ENCODE data around the gene DIPK1C.

The DIPK1C gene

DNA sequence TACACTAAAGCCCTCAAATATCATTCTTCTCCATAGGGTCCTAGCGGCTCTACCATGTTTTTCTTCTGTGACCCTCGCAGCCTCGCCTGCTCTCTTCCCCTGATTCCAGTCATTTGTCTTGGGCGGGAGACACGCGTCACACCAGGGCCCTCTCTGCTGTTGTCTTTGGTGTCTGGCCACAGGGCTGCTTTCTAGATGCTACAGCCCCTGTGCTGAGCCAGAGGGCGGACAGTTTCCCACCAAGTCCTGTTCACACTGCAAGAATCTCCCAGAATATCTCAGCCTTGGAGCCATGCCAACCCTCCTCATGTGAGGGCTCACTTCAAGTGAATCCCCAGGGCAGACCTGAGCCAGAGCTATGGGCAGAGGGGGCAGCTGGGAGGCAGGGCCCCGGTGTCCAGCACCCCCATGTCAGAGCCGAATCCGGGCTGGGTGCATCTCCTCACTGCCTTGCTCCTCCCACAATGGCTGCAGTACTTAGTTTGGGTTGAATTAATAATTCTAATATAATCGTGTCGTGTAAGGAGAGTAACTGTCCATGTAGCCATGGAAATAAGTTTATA lies 42.1 kb downstream of the DIPK1C start:
- DNase-seq: no peak

DNA sequence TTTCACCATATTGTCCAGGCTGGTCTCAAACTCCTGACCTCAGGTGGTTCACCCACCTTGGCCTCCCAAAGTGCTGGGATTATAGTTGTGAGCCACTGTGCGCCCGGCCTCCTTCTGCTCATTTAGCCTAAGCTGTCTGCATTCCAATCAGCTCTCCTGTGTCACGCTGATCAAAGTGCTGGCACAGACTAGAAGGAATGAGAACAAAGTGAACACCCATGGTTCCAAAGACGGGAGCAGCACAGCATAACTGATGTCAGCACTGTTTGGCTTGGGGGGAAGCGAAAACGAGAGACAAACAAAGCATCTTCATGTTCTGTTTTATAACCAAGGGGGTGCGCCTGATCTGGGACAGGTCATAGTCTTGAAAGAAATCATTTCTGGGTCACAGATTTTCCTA lies 43.3 kb downstream of the DIPK1C start:
- DNase-seq: no peak

DNA sequence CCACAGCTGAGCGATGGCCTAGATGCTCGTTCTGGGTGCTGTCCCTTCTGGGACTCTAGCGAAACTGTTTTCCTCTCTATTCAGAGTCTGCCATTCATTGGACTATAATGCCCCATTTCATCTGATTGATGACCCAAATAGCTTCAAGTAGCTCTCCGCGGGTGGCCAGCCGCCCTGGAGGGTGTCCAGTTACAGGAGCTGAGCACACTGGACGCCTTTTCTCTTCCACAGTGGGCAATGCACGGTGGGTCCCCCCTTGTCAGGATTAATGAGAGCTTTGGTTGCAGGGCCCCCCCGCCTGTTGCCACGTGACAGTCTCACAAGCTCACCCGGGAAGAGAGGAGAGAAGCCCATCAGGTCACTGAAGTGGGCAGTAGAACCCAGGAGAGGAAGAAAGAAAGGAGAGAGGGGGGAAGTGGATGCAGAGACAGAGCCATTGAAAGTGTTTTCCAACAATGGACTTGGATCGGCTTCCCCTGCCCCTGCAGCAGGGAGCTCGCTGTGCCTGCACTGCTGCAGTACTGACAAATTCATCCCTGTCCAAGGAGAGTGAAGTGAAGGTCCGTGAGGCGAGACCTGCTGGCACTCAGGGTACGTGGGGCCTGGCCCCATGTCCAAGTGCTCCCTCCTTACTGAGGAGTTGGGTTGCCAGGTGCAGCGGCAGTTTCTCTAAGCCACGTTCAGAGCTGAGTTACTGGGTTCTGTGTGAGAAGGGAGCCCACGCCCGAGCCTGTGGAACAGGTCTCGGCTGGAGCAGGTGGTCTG lies 44.8 kb downstream of the DIPK1C start:
- no peak for DNase-seq

DNA sequence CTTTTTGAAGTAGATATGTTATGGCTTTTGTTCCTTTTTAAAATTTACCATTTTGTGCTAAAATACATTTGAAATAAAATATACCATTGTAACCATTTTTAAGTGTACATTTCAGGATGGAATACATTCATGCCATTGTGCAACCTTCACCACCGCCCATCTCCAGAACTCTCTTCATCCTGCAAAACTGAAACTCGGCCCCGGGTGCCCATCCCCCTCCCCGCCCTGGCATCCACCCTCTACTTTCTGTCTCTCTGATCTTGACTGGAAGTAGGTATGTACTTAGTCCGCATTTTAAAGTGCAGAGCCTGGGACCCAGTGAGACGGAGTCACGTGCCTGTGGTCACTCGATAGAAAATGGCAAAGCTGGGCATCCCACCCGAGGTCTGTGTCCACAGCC lies 45.6 kb downstream of the DIPK1C start:
- no peak for DNase-seq

DNA sequence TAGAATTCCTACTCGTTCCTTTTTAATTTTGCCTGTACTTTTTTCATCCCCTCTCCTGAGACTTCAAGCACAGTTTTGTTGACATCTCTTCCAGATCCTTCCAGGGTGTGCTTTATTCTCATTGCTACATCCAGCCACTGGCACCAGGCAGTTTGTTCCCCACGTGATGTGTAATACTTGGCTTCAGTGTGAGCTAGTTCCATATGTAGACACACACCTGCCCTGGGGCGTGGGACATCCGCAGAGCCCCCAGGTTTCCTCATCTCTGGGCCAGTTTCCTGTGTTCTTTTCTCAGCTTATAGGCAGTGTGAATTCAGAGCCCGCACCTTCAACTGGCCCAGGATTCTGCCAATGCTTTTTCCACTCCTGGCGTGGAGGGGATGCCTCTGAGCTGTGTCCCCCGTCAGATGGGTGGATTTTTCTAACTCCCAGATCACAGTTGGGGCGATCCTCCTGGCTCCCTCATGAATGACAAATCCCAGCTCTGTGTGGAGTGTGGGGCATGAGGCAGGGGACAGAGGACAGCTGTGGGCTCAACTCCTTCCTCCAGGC lies 46.6 kb downstream of the DIPK1C start:
- DNase-seq: no peak

DNA sequence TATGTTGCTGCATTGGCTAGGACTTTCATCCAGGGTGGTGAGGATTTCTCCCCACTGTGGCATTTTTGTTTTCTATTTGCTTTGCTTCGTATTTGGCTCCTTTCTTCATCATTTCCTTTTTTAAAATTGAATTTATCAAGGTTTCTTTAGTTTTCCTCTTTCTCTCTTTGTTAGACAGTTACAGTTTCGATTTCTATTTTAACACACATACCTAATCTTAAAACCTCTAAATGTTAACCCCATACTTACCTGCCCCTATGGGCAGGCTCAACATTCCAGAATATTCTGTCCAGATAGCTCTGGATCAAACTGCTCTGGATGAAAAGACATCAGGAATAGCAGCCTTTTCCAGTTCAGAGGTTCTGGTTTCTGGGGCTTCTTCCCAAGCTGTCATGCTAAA lies 49.2 kb downstream of the DIPK1C start:
- no peak for DNase-seq

DNA sequence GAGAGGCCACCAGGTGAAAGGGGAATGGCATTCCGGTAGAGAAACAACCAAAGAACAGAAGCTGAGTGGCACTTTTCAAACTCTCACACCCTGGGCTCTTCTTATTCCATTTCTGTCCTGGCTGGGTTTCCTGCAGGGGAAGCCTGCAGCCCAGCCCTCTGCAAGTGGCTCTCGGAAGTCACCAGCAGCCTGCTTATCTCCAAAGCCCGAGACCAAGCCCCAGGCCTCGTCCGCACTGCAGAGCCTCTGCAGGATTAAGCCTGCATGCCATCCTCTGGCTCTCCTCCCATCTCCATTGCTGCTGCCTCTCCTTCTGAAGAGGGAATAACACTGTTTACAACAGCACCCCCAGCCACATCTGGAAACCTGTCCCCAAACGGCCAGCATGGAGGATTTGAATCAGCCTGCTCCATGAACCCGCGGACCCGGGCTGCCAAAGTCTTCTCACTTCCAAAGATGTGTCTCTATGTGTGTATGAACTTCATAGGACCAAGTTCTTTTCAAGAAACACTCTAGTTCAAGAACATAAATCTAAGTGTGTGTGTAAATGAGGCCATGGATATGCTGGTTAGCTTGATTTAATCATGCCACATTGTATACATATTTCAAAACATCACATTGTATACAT lies 54.2 kb downstream of the DIPK1C start:
- no peak for DNase-seq

DNA sequence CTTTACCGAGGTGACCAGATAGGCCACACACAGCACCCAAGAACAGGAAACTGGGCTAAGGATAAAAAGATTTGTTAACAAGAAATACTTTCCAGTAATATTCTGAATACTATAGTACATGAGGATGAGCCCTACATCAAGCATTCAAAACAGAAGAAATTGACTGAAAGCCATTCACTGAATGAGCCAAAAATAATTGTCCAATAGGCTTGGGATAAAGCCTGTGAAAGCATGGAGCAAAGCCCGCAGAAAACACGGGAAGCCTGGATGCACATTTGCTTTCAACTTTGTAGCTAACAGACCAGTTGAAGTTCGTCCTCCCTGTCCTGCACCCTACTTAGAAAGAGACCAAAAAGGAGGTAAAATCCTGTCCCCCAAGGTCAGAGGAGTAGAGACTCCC lies 56.3 kb downstream of the DIPK1C start:
- DNase-seq: no peak

DNA sequence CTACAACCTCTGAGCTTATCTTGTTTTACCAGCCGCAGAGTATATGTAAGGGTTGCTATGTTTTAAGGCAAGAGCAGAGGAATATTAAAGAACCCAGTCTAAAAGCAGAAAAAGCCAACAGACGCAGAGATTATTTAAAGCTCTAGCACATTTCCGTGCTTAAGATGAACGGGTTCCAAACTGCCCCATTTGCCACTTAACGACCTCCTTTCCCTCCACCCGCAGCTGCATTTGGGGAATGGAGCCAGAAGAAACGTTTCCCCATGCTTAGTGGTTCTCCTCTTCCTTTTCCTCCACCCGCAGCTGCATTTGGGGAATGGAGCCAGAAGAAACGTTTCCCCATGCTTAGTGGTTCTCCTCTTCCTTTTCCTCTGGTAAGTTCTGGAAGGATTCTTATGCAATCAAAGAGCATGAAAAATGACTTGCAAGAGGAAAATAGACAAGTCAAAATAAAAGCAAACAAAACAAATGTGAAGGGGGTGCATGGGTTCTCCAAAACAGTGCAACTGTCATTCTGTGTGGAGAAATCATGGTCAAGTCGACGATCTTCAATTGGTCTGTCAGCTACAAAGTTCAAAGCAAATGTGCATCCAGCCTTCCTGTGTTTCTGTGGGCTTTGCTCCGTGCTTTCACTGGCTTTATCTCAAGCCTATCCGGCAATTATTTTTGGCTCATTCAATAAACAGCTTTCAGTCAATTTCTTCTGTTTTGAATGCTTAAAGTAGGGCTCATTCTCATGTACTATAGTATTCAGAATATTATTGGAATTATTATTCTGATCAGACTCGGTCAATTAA lies 57.8 kb downstream of the DIPK1C start:
- no peak for DNase-seq

DNA sequence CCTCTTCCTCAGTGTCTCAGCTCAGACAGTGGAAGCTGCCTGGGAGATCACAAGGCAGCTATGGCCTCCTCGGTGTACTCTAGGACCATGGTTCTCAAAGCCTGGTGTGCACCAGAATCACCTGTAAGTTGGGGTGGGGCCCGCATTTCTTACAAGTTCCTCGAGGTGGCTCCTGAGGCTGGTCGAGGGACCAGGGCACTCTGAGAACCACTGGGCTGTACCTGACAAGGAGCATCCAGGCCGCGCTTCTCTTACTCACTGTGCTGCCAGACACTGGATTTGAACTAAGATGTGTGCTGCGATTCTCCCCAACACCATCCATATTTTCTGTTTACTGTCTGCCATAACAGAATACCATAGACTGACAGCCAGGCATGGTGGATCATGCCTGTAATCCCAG lies 59.5 kb downstream of the DIPK1C start:
- DNase-seq: no peak

DNA sequence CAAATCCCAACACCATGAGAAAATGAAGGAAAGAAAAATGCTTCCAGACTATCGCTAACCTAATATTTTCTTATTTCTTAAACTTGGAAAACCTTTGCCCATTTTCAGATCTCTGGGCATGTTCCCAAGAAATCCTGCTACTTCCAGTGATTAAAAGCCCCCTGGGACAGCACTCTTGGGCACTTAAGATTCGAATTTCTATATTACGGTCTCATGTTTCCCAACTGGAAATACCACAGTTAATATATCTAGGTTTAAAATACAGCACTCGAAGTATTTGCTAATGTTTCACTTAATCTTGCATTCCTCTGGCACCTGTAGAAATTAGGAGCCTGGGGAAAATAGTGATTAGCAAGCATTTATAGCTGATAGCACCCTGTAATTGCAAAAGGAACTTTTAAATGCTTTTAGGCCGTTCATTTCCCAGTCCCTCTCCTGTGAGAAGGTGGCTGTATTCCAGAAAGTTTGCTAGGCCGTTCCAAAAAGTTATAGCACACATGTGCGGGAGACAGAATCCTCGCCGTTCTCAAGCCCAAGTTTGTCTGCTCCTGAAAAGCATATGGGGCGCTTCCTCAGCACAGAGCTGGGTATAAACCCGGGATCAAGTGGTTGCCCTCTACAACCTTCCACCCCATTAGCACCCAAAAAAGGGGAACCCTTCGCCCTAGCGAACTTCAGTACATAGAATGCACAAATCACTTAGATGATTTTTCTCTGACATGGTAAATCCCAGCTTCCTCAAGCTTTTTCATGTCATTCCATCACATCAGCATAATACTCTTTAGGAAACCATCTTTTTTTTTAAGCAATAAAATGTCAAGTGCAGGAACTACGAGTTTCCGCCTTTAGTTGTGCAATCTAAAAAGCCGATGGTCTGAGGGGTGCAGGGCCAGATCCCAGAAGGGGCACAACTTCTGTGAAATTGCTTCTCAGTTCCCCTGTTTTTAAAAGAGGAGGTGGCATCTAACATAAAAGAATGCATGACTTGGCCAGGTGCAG lies 60.6 kb downstream of the DIPK1C start:
- DNase-seq: no peak

DNA sequence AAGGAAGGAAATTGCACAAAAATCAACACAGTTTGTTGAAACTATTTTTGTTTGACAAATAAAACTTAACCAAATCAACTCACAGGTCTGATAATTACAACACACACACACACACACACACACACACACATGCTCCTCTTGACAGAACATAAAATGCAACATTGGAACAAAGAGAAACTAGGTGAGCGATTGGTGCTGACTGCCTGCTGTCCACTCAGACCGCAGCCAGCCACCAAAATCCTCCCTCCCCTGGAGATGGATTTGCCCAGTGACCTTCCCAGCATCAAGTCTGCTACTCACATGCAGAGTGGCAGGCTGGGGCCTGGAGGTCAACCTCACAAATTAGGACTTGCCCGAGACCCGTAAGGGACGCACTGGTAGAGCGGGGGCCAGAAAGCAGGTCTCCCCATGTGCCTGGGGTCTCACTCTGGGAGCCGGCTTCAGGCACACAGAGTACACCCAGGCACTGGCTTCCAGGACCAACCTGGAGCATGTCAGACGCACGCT lies 61.4 kb downstream of the DIPK1C start:
- no peak for DNase-seq

DNA sequence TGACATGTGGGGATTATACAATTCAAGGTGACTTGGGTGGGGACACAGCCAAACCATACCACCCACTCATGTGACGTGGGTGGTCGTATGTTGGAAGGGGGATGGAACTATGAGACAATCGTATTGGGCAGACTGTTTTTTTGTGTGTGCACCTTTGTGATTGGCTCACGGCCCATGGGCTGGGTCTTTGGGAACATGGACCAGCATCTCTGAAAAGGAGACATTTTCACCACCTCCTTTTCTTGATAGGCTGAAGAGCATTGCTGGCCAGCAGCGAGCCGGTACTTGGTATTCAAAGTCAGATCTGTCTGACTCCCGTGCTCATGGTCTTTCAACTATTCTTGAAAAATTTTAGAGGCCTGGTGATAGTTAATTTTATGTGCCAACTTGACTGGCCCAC lies 62.1 kb downstream of the DIPK1C start:
- no peak for DNase-seq

DNA sequence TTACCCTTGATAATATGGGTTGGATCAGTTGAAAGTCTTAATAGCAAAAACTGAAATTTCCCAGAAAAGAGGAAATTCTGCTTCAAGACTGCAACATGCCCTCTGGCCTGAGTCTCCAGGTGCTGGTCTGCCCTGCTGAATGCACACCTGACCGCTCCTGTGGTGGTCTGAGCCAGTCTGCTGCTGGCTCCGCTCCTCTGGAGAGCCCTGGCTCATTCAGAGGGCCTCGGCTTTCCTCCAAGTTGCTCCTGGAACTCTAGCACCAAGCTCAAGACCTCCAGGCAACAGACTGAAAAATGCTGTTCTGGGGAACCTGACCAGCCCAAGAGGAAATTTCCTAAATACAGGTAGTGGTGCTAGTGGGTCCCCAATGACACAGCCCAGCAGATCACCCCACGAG lies 64.8 kb downstream of the DIPK1C start:
- DNase-seq: no peak

DNA sequence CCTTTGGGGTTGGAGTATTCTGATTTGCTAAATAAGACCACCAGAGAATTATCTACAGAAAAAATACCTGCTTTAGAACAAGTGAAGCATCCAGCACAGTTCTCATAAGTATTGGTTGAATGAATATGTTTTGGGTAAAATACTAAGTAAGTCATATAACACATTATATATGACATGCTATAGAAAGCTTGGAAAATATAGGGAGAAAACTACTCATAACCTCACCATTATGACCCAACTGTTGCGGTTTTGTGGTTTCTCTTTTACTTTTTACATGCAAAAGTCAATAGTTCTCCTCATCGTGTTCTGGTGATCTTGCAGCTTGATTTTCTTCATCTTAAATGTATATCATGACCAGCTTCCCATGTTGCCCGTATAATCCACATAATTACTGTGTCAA lies 66.2 kb downstream of the DIPK1C start:
- DNase-seq: no peak

DNA sequence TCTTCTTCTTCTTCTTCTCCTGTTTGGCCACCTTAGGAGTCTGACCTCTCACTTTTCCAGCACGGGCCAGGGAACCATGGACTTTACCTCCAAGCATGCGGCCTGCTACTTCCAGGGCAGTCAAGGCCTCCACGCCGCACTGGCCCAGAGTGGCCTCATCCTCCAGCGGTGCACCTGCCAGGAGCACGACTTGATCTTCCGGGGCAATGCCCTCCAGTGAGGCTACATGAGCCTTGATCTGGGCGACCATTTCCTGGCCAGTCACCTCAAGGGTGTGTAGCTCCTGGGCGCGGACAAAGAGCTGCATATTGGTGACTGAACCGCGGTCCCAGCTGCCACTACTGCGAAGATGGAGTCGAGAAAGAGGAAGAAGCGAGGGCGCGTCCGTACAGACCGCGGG lies 67.1 kb downstream of the DIPK1C start:
- no peak for DNase-seq

DNA sequence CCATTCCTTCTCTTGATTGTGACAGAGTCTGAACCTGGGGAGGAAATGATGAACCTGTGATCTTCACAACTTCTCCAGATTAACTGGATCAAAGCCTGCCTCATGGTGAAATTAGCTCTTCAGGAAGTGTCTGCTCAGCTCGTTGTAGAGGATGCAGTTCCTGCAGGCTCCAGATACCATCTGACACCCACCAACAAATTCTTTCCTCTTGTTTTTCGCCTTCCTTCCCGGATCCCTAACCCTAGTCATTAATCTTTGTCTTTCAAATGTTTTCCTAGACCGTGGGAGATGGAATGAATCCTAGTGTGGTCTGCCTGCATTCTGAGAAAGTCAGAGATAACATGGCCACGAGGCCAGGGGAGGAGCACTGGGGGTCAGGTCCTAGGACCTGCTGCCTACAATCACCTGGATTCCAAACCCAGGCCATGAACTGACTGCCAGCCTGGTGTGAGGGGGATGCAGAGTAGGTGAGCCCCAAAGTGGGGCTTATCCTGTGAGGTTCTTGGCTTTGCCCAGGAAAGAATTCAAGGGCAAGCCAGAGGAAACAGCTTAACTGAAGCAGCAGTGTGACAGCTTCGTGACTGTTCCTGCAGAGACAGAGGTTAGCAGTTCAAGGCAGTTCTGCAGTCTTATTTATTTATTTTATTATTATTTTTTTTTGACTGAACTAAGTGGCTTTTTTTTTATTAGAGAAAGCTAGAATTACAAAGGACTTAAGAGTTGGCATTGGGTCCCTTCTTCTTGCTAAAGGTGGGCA lies 67.8 kb downstream of the DIPK1C start:
- no peak for DNase-seq

DNA sequence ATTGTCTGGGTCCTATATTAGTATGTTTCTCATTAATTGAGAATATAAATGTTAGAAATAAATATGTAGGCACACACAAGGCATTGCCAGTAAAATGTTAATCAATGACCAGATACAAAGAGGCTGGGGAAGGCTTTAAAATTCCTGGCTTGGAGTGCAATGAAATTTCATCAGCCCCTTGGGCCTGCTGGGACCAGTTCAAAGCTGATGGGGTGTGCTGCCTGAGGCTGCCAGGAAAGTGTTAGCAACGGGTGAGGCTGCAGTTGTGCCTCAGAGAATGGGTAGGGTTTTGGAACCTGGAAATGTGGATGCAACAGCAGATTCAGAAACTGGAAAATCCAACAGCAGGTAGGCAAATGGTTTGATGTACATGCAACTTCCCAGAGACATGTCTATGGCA lies 68.9 kb downstream of the DIPK1C start:
- no peak for DNase-seq

DNA sequence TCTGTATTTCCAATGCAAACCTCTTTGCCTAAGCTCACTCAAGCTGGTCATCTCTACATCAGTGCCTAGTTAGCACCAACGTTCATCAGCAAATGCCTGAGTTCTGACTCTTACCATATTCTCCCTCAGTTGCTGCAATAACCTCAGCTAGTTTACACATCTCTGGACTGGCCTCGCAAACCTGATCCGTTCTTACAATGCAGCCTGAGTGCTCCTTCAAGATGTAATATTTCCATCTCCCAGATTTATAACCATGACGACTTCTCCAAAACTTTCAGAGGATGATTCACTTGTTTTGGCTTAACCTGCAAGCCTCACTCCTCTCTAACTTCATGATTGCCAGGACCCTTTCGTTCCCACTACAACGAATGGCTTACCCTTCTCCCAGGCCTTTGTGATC lies 69.7 kb downstream of the DIPK1C start:
- DNase-seq: no peak

Measured in stimulated activated CD8-positive, alpha-beta memory T cell treated with anti-CD3 and anti-CD28 coated beads, Interleukin-4, amount 100 ng/mL, for 48 hours (primary cell).